ENCODE measurements around the gene INTS14.

DNA sequence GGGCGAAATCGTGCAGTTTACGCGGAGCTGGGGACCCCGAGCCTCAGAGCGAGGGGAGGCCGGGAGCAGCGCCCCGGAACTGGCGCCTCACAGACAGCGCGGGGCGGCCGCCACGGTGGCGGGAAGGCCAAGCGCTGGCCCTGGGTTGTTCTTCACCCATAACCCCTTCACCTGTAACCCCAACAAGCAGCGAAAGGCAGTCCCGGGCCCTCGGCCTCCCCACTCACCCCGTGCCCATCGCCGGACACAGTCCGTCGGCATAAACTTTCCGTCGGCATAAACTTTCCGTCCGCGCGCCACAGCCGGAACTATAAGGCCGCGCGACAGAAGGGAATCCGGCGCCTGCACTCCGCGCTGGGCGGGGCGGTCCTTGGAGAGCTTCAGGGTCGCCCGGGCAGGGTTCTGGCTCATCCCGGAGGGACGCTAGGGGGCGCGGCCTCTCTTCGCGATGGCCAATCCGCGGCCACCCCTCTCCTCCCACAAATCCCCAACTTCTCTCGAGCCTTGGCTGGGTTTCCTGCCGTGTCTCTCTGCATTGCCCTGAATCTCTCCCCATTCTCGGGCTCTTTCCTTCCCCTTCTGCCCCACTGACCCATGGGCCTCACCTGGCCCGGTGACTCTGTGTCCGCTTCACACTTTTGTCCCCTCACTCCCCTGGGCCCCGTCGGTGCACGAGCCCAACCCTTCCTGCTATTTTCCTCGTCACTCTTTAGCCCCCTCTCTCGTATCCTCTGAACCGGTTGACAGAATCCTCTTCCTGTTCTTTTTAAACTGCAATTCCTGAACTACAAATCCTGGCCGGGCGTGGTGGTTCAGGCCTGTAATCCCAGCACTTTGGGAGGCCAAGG is at the start of gene INTS14:
- TF ChIP-seq, protein P1, sequence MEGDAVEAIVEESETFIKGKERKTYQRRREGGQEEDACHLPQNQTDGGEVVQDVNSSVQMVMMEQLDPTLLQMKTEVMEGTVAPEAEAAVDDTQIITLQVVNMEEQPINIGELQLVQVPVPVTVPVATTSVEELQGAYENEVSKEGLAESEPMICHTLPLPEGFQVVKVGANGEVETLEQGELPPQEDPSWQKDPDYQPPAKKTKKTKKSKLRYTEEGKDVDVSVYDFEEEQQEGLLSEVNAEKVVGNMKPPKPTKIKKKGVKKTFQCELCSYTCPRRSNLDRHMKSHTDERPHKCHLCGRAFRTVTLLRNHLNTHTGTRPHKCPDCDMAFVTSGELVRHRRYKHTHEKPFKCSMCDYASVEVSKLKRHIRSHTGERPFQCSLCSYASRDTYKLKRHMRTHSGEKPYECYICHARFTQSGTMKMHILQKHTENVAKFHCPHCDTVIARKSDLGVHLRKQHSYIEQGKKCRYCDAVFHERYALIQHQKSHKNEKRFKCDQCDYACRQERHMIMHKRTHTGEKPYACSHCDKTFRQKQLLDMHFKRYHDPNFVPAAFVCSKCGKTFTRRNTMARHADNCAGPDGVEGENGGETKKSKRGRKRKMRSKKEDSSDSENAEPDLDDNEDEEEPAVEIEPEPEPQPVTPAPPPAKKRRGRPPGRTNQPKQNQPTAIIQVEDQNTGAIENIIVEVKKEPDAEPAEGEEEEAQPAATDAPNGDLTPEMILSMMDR (IDR thresholded peaks at IDR 0.05): peak; percentile 67
- TF ChIP-seq, protein P2, sequence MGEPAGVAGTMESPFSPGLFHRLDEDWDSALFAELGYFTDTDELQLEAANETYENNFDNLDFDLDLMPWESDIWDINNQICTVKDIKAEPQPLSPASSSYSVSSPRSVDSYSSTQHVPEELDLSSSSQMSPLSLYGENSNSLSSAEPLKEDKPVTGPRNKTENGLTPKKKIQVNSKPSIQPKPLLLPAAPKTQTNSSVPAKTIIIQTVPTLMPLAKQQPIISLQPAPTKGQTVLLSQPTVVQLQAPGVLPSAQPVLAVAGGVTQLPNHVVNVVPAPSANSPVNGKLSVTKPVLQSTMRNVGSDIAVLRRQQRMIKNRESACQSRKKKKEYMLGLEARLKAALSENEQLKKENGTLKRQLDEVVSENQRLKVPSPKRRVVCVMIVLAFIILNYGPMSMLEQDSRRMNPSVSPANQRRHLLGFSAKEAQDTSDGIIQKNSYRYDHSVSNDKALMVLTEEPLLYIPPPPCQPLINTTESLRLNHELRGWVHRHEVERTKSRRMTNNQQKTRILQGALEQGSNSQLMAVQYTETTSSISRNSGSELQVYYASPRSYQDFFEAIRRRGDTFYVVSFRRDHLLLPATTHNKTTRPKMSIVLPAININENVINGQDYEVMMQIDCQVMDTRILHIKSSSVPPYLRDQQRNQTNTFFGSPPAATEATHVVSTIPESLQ (CRISPR knock-in tag; IDR thresholded peaks at IDR 0.05): no peak
- TF ChIP-seq NFE2L1 (CRISPR knock-in tag; IDR thresholded peaks at IDR 0.05) (peak; percentile 77), ZNF219 (CRISPR knock-in tag; IDR thresholded peaks at IDR 0.05; ENCODE audit: borderline replicate concordance) (peak; percentile 43; the same call in 1 of the 2 replicates), CREM (CRISPR knock-in tag; IDR thresholded peaks at IDR 0.05) (0 out of 2 replicates have a peak, but pooled peaks have one; percentile 79)
